HepG2 (cell line): ENCODE data around the gene PAQR6. TPM values are rescaled to one million over a fixed set of nuclear protein-coding genes. Genes with fewer than 3 reads are reported as not detected.

Source experiments
- ATAC-seq: fragments of 200-7000 bp; cut with Tn5 transposase; 3 replicates; pipeline ENCODE4 v1.9.1; 2020; ENCODE audit warnings: mild to moderate bottlenecking, moderate library complexity
- BruUV-seq: library from RNA; stranded (reverse); fragments of 400-500 nt; replicated peaks from 2 replicates; lab custom pipeline; 2021; lab: Mats Ljungman, UMichigan
- CTCF ChIA-PET: fragments of 300-600 bp; formaldehyde crosslinking; extraction: SDS; loops from one replicate; lab custom pipeline; 2021; ENCODE audit warnings: low total read pairs, inconsistent platforms, low intra/inter-chr PET ratio; lab: Yijun Ruan, JAX
- POLR2A ChIA-PET: fragments of 350-600 bp; sonication (Branson Sonifier 250); formaldehyde crosslinking; loops from one replicate; lab custom pipeline; 2020; ENCODE audit warnings: antibody characterized with exemption, inconsistent platforms; lab: Yijun Ruan, JAX
- DNase-seq: peaks from one replicate; pipeline ENCODE4 v3.0.0-alpha.2; 2015; ENCODE audit warnings: low spot score
- FAIRE-seq: peaks from 3 replicates; lab custom pipeline; 2011; peaks lifted over from hg19 to GRCh38; lab: Jason Lieb, UNC
- H2AFZ ChIP-seq: one replicate; pipeline ENCODE4 v1.6.1; 2011; ENCODE audit warnings: low read length, inconsistent platforms
- H3K27ac ChIP-seq: fragments of 300-600 bp; 3 replicates; pipeline ENCODE4 v1.8.0; 2011; ENCODE audit warnings: mixed run types, mild to moderate bottlenecking, mixed read lengths, low read length, inconsistent platforms; ENCODE audit not compliant: insufficient read depth; ENCODE audit errors: extremely low read length
- H3K27me3 ChIP-seq, 2 experiments: fragments of 200-600 bp in 1 of 2; 2 replicates in 1 of 2; 3 replicates in 1 of 2; pipeline versions ENCODE4 v1.6.0 to v1.8.0; 2011; ENCODE audit warnings: low read length in 2 of 2, mild to moderate bottlenecking in 2 of 2, moderate library complexity in 2 of 2, inconsistent platforms in 1 of 2; ENCODE audit not compliant: insufficient read depth in 2 of 2, control insufficient read depth in 1 of 2
- H3K36me3 ChIP-seq, 2 experiments: fragments of 200-600 bp in 1 of 2; replicated peaks in 1 of 2; 2 replicates in 1 of 2; 3 replicates in 1 of 2; pipeline versions ENCODE4 v1.5.1 to v1.8.0; 2011; ENCODE audit warnings: low read length in 2 of 2, inconsistent platforms in 1 of 2; ENCODE audit not compliant: insufficient read depth in 2 of 2, control insufficient read depth in 1 of 2
- H3K4me1 ChIP-seq: 2 replicates; pipeline ENCODE4 v1.5.1; 2012; ENCODE audit warnings: low read length, inconsistent platforms; ENCODE audit not compliant: insufficient read depth
- H3K4me2 ChIP-seq: 2 replicates; pipeline ENCODE4 v1.6.0; 2011; ENCODE audit warnings: low read depth, low read length, inconsistent platforms
- H3K4me3 ChIP-seq, 3 experiments: fragments of 200-600 bp in 1 of 3; sonication (generic), shearing (Covaris generic) in 1 of 3; replicated peaks in 1 of 3; 2 replicates each; pipeline ENCODE4 v1.5.1; 2011 to 2016; ENCODE audit warnings: low read length in 3 of 3, inconsistent platforms in 2 of 3, low read depth in 2 of 3, mild to moderate bottlenecking in 2 of 3, control low read depth in 1 of 3, mixed read lengths in 1 of 3; ENCODE audit not compliant: insufficient read depth in 1 of 3
- H3K79me2 ChIP-seq: one replicate; pipeline ENCODE4 v1.6.1; 2011; ENCODE audit warnings: low read length, inconsistent platforms; ENCODE audit not compliant: insufficient read depth
- H3K9ac ChIP-seq: 2 replicates; pipeline ENCODE4 v1.6.0; 2011; ENCODE audit warnings: mild to moderate bottlenecking, low read depth, low read length, inconsistent platforms; ENCODE audit not compliant: insufficient read depth
- H3K9me3 ChIP-seq: 2 replicates; pipeline ENCODE4 v1.5.1; 2012; ENCODE audit warnings: mild to moderate bottlenecking, low read length
- H4K20me1 ChIP-seq: 2 replicates; pipeline ENCODE4 v1.6.0; 2011; ENCODE audit warnings: inconsistent platforms, mild to moderate bottlenecking, low read length, moderate library complexity; ENCODE audit not compliant: insufficient read depth
- AKAP8 ChIP-seq: sonication (generic); formaldehyde crosslinking; IDR thresholded peaks from 2 replicates; pipeline ENCODE4 v1.5.1; 2020; ENCODE audit warnings: mild to moderate bottlenecking, missing genetic modification reagents
- CCAR2 ChIP-seq: fragments of 200-400 bp; formaldehyde crosslinking; optimal IDR thresholded peaks from 2 replicates; pipeline ENCODE3; 2018; ENCODE audit warnings: low read depth, mild to moderate bottlenecking, low read length, moderate library complexity
- DRAP1 ChIP-seq: IDR thresholded peaks from 2 replicates; pipeline ENCODE4 v1.6.1; 2016; ENCODE audit warnings: missing genetic modification reagents, missing compliant biosample characterization
- GTF3A ChIP-seq: sonication (generic); formaldehyde crosslinking; conservative IDR thresholded peaks from 2 replicates; pipeline ENCODE4 v1.4.0; 2020; ENCODE audit warnings: mild to moderate bottlenecking, missing genetic modification reagents
- NR2F1 ChIP-seq, 2 experiments: fragments of 450-650 bp in 1 of 2; formaldehyde crosslinking in 1 of 2; IDR thresholded peaks; 2 replicates each; pipeline versions ENCODE4 v1.5.0 to v1.6.1; 2016 to 2020; ENCODE audit warnings: mild to moderate bottlenecking in 1 of 2, missing compliant biosample characterization in 1 of 2, missing genetic modification reagents in 1 of 2, moderate library complexity in 1 of 2
- NRL ChIP-seq: sonication (generic); formaldehyde crosslinking; IDR thresholded peaks from 2 replicates; pipeline ENCODE4 v1.5.0; 2020; ENCODE audit warnings: missing genetic modification reagents, mild to moderate bottlenecking, moderate library complexity, borderline replicate concordance
- RAD51 ChIP-seq: fragments of 450-650 bp; IDR thresholded peaks from 2 replicates; pipeline ENCODE4 v1.6.1; 2016; ENCODE audit warnings: borderline replicate concordance
- TOE1 ChIP-seq: sonication (generic); formaldehyde crosslinking; IDR thresholded peaks from 2 replicates; pipeline ENCODE4 v1.4.0; 2020; ENCODE audit warnings: mild to moderate bottlenecking, missing genetic modification reagents
- ZKSCAN5 ChIP-seq: sonication (generic); formaldehyde crosslinking; IDR thresholded peaks from 2 replicates; pipeline ENCODE4 v1.5.1; 2020; ENCODE audit warnings: mild to moderate bottlenecking, missing genetic modification reagents
- ZNF17 ChIP-seq: sonication (generic); formaldehyde crosslinking; IDR thresholded peaks from 2 replicates; pipeline ENCODE4 v1.5.0; 2020; ENCODE audit warnings: mild to moderate bottlenecking, missing genetic modification reagents
- ZNF234 ChIP-seq: sonication (generic); formaldehyde crosslinking; conservative IDR thresholded peaks from 2 replicates; pipeline ENCODE4 v1.5.1; 2020; ENCODE audit warnings: mild to moderate bottlenecking, missing genetic modification reagents
- ZNF274 ChIP-seq: sonication (generic); formaldehyde crosslinking; IDR thresholded peaks from 2 replicates; pipeline ENCODE4 v1.5.1; 2020; ENCODE audit warnings: mild to moderate bottlenecking, missing genetic modification reagents
- ZNF3 ChIP-seq: IDR thresholded peaks from 2 replicates; pipeline ENCODE4 v1.7.0; 2017; ENCODE audit warnings: inconsistent platforms
- ZNF33A ChIP-seq: sonication (generic); formaldehyde crosslinking; IDR thresholded peaks from 2 replicates; pipeline ENCODE4 v1.5.1; 2020; ENCODE audit warnings: missing genetic modification reagents, mild to moderate bottlenecking, moderate library complexity, borderline replicate concordance
- ZNF432 ChIP-seq: sonication (generic); formaldehyde crosslinking; IDR thresholded peaks from 2 replicates; pipeline ENCODE4 v1.5.0; 2020; ENCODE audit warnings: missing genetic modification reagents, mild to moderate bottlenecking, borderline replicate concordance
- ZNF713 ChIP-seq: sonication (generic); formaldehyde crosslinking; IDR thresholded peaks from 2 replicates; pipeline ENCODE4 v1.4.0; 2020; ENCODE audit warnings: mild to moderate bottlenecking, missing genetic modification reagents
- ZNF724P ChIP-seq: sonication (generic); formaldehyde crosslinking; IDR thresholded peaks from 2 replicates; pipeline ENCODE4 v1.8.0; 2022; ENCODE audit warnings: missing genetic modification reagents, borderline replicate concordance
- ZNF766 ChIP-seq: sonication (generic); formaldehyde crosslinking; IDR thresholded peaks from 2 replicates; pipeline ENCODE4 v1.5.0; 2020; ENCODE audit warnings: missing genetic modification reagents, borderline replicate concordance
- ZNF772 ChIP-seq: sonication (generic); formaldehyde crosslinking; IDR thresholded peaks from 2 replicates; pipeline ENCODE4 v1.5.0; 2020; ENCODE audit warnings: mild to moderate bottlenecking, missing genetic modification reagents
- ZNF777 ChIP-seq: sonication (generic); formaldehyde crosslinking; IDR thresholded peaks from 2 replicates; pipeline ENCODE4 v1.4.0; 2020; ENCODE audit warnings: missing genetic modification reagents
- ZNF841 ChIP-seq: sonication (generic); formaldehyde crosslinking; IDR thresholded peaks from 2 replicates; pipeline ENCODE4 v1.8.1; 2023; ENCODE audit warnings: missing genetic modification reagents, borderline replicate concordance
- ZZZ3 ChIP-seq: sonication (generic); formaldehyde crosslinking; IDR thresholded peaks from 2 replicates; pipeline ENCODE4 v1.4.0; 2020; ENCODE audit warnings: missing genetic modification reagents, mild to moderate bottlenecking, borderline replicate concordance
- WGBS: methylation state at CpG from one replicate; pipeline ENCODE4 v1.1.6; 2017; ENCODE audit warnings: low lambda C conversion rate; 5-methylcytosine and 5-hydroxymethylcytosine counted together
- in situ Hi-C: cut with HindIII; loops from 2 replicates; pipeline ENCODE4 v1.10.0; 2017; ENCODE audit warnings: low pct_unique_long_range_greater_than_20kb; ENCODE audit not compliant: extremely low pct_ligation_motif_present
- intact Hi-C: fragments of 100-400 bp; cut with micrococcal nuclease; formaldehyde crosslinking; loops from one replicate; pipeline ENCODE4 v1.10.0; 2022; ENCODE audit not compliant: unreplicated experiment
- polyA plus RNA-seq, 8 experiments: library from polyadenylated mRNA; depleted of rRNA in 3 of 8; stranded (reverse) in 7 of 8; unstranded in 1 of 8; fragments of >200 nt; fragmentation: Illumina TruSeq in 4 of 8; extraction: Trizol in 4 of 8; gene quantifications; 2 replicates each; pipeline versions ENCODE4 v1.2.1 to v1.2.3, GENCODE V29; 2011 to 2016; ENCODE audit warnings: low read depth in 4 of 8, missing spikeins in 1 of 8, mixed read lengths in 1 of 8; ENCODE audit not compliant: insufficient read depth in 1 of 8
- total RNA-seq, 5 experiments: library from RNA; depleted of rRNA; stranded (reverse); fragments of >200 nt; fragmentation: Illumina TruSeq; extraction: Trizol; gene quantifications; 2 replicates each; pipeline ENCODE4 v1.2.3, GENCODE V29; 2016; ENCODE audit warnings: low read depth in 1 of 5
- TF ChIP-seq, protein P1 (sequence below): sonication (generic); formaldehyde crosslinking; IDR thresholded peaks from 2 replicates; pipeline ENCODE4 v1.4.0; 2020; ENCODE audit warnings: missing genetic modification reagents, borderline replicate concordance

PAQR6 gene
- total and polyA plus RNA-seq, 2 of the 13 experiments (the other 11 are each of a cell fraction or from before 2014, with no cell fraction given) = 0.82 to 1.4 TPM

DNA sequence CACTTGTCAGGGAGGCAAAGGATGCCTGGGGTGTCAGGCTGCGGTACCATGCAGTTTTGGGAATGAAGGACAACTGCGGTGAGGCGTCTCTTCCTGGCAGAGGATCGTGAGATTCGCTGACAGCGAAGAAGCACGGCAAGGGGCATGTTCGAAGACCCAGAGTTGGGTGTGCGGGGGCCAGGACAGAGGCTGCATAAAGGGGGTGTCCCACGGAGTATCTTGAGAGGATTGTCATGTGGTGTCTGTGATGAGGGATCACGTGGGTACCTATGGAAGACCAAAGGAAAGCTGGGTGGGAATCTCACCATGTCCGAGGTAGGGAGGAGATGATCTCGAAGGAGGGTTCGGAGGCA is 53.6 kb downstream of the PAQR6 start (continued):
- TF ChIP-seq ZNF274 (CRISPR knock-in tag) = 0 out of 2 replicates have a peak, but pooled peaks have one; percentile 24
- TF ChIP-seq RAD51 = peak; percentile 26; the same call in 1 of the 2 replicates
- no peak for TF ChIP-seq ZNF17 (CRISPR knock-in tag)

GRCh38 chr1:156193488-156194299 is 54.2 kb downstream of the PAQR6 start, which contains the start of gene SLC25A44:
Gene SLC25A44, plus strand, starts transcription at chr1:156194104. Its CDS starts 5,744 bp downstream, at chr1:156199848.
- ATAC-seq (peak; percentile 97), DNase-seq (peak; percentile 96), FAIRE-seq (peak; percentile 100)
- peak within 1 kb of the TSS; percentile 81 to 97 (median 97) for H3K4me3 ChIP-seq
- peaks cover 36% of the 10 kb centered on the region for H3K79me2 ChIP-seq
- intact Hi-C loops = no loop called here
- POLR2A ChIA-PET = interaction anchor here (0.6 to 2.5 kb wide), 10 partner anchors 9 to 89 kb away, joined by 3 to 32 read pairs (median 4); partner anchors contain the start of gene PMF1
- CTCF ChIA-PET = interaction anchor here (0.7 kb wide), 1 partner anchor 19 kb away, joined by 3 read pairs; the partner anchor contains the start of gene PMF1
- no peaks in the 10 kb centered on the region; a peak in 2 of 5 replicates for H3K27me3 ChIP-seq
- H4K20me1 ChIP-seq = no peaks in the 10 kb centered on the region
- peak within 1 kb of the TSS; percentile 90 for H3K4me2 ChIP-seq
- BruUV-seq = no TSS peak
- no peak within 1 kb of the TSS for H2AFZ ChIP-seq
- H3K27ac ChIP-seq = peak within 1 kb of the TSS; percentile 61
- peak within 1 kb of the TSS; percentile 79 for H3K9ac ChIP-seq
- H3K4me1 ChIP-seq = peaks cover 83% of the 10 kb centered on the region
- H3K9me3 ChIP-seq = peaks cover 8% of the 10 kb centered on the region
- peaks cover 0 to 4% of the 10 kb centered on the region in 2 experiments; a peak in 2 of 5 replicates for H3K36me3 ChIP-seq
- WGBS = 56% methylated on average over 42 of the region's 59 CpGs
- in situ Hi-C loops = no loop called here
- TF ChIP-seq ZZZ3 (no peak), GTF3A (no peak), ZNF713 (CRISPR knock-in tag) (no peak), ZNF766 (no peak), ZNF777 (CRISPR knock-in tag) (no peak), TOE1 (CRISPR knock-in tag) (no peak), ZNF841 (CRISPR knock-in tag) (no peak), ZNF724P (CRISPR knock-in tag) (no peak; the same call in 1 of the 2 replicates), ZNF432 (no peak), ZNF3 (CRISPR knock-in tag) (no peak), CCAR2 (no peak), ZNF234 (CRISPR knock-in tag) (no peak), NR2F1 (CRISPR knock-in tag; IDR thresholded peaks at IDR 0.05) (no peak), RAD51 (no peak), ZNF33A (CRISPR knock-in tag) (no peak), AKAP8 (no peak), ZKSCAN5 (CRISPR knock-in tag) (no peak), DRAP1 (CRISPR knock-in tag) (peak; percentile 59), ZNF772 (CRISPR knock-in tag) (no peak), NRL (CRISPR knock-in tag) (no peak)
- TF ChIP-seq, protein P1, sequence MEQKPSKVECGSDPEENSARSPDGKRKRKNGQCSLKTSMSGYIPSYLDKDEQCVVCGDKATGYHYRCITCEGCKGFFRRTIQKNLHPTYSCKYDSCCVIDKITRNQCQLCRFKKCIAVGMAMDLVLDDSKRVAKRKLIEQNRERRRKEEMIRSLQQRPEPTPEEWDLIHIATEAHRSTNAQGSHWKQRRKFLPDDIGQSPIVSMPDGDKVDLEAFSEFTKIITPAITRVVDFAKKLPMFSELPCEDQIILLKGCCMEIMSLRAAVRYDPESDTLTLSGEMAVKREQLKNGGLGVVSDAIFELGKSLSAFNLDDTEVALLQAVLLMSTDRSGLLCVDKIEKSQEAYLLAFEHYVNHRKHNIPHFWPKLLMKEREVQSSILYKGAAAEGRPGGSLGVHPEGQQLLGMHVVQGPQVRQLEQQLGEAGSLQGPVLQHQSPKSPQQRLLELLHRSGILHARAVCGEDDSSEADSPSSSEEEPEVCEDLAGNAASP (CRISPR knock-in tag) = no peak
